OCI-LY3 (cell line): ENCODE results near the gene ASB5.

Experiments
- EZH2phosphoT487 ChIP-seq: fragments of 200-600 bp; shearing (Covaris generic); IDR thresholded peaks from 2 replicates; pipeline ENCODE4 v1.6.1; 2018; ENCODE audit warnings: antibody characterized with exemption, mixed run types, low read depth
- TF ChIP-seq, protein P1 (sequence below): fragments of 200-600, 300-600 bp; sonication (generic); IDR thresholded peaks from 2 replicates; pipeline ENCODE4 v1.5.1; 2014; ENCODE audit warnings: antibody characterized with exemption, low read length, low read depth

DNA sequence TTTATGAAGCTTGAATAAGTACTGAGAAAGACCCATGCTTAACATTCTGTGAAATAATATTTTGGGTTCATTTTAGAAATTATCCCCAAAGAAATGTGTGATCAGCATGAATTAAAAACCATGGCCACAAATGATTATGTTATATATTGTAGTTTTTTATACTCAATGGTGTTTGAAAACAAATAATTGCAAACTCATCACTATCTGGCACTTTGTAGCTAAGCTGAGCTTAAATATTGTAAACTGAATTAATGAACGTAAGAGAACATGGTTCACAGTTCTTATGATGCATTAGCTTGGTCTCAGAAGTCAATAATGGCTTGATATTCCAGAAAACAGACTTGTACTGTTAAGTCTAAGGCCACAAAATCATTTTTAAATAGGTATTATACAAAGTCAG is 24.6 kb upstream of the ASB5 start:
- TF ChIP-seq, protein P1, sequence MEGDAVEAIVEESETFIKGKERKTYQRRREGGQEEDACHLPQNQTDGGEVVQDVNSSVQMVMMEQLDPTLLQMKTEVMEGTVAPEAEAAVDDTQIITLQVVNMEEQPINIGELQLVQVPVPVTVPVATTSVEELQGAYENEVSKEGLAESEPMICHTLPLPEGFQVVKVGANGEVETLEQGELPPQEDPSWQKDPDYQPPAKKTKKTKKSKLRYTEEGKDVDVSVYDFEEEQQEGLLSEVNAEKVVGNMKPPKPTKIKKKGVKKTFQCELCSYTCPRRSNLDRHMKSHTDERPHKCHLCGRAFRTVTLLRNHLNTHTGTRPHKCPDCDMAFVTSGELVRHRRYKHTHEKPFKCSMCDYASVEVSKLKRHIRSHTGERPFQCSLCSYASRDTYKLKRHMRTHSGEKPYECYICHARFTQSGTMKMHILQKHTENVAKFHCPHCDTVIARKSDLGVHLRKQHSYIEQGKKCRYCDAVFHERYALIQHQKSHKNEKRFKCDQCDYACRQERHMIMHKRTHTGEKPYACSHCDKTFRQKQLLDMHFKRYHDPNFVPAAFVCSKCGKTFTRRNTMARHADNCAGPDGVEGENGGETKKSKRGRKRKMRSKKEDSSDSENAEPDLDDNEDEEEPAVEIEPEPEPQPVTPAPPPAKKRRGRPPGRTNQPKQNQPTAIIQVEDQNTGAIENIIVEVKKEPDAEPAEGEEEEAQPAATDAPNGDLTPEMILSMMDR = no peak
- no peak for TF ChIP-seq EZH2phosphoT487
